Activated CD8-positive, alpha-beta T cell treated with anti-CD3 and anti-CD28 coated beads, Interleukin-2, amount 10 ng/mL, durations not matched to agents 7 days and 5 days (primary cell): ENCODE data around the gene KYNU. TPM values are rescaled to one million over a fixed set of nuclear protein-coding genes. Genes with fewer than 3 reads are reported as not detected.
"Not testable (repeated sequence)": the region's sequence is repeated elsewhere in the genome, so short reads cannot be mapped to it uniquely, and the experiment has no call there.

Experiments used
- ATAC-seq: fragments of 150-1000 bp; cut with Tn5 transposase; one replicate; pipeline ENCODE4 v1.10.0; 2021; ENCODE audit warnings: moderate library complexity
- CTCF ChIA-PET: fragments of 350-600 bp; sonication (Branson Sonifier 250); formaldehyde crosslinking; loops from one replicate; lab custom pipeline; 2021; ENCODE audit warnings: antibody characterized with exemption; lab: Charles Lee
- POLR2A ChIA-PET: fragments of 350-600 bp; sonication (Branson Sonifier 250); formaldehyde crosslinking; loops from one replicate; lab custom pipeline; 2021; ENCODE audit warnings: antibody characterized with exemption; lab: Charles Lee
- DNase-seq: peaks from one replicate; pipeline ENCODE4 v3.0.0-alpha.2; 2020
- H3K27ac Mint-ChIP-seq: one replicate; pipeline ENCODE4 v1.8.0; 2021; ENCODE audit warnings: mild to moderate bottlenecking, mixed read lengths
- H3K27me3 Mint-ChIP-seq: one replicate; pipeline ENCODE4 v1.8.0; 2021; ENCODE audit warnings: low read depth, mixed read lengths
- H3K36me3 Mint-ChIP-seq: one replicate; pipeline ENCODE4 v1.8.0; 2021; ENCODE audit warnings: low read depth, mixed read lengths
- H3K4me1 Mint-ChIP-seq: one replicate; pipeline ENCODE4 v1.8.0; 2021; ENCODE audit warnings: low read depth, mixed read lengths
- H3K4me3 Mint-ChIP-seq: one replicate; pipeline ENCODE4 v1.8.0; 2021; ENCODE audit warnings: mild to moderate bottlenecking, mixed read lengths
- H3K9me3 Mint-ChIP-seq: one replicate; pipeline ENCODE4 v1.8.0; 2022; ENCODE audit warnings: mixed read lengths; ENCODE audit not compliant: insufficient read depth
- total RNA-seq, 2 experiments: library from RNA; stranded (reverse); gene quantifications; one replicate each; pipeline ENCODE4 v1.2.3, GENCODE V29; 2021

KYNU gene
- total RNA-seq, 2 experiments from 2014 or later = not detected

DNA sequence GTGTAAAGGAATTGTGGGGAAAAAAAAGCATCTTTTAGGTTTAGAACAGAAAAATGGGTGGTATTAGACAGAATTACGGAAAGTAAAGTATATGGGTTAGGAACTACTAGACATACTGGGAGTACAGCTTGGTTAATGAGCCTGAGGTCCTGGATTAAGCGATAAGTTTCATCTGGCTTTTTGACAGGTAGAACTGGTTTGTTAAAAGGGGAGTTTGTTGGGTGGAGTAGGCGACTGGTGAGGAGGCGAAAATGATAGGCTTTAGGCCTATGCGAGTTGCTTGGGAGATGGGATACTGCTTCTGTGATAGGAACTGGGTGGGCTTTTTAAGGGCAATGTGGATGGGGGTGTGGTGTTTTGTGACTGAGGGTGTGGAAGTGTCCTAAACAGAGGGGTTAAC lies 56.5 kb downstream of the KYNU start:
- no peaks in the 10 kb centered on the region for H3K36me3 Mint-ChIP-seq
- ATAC-seq (no peak), DNase-seq (no peak)
- H3K27me3 Mint-ChIP-seq = no peaks in the 10 kb centered on the region
- no peaks in the 10 kb centered on the region for H3K4me1 Mint-ChIP-seq
- POLR2A ChIA-PET = no interaction called here
- no peak overlapping the region for H3K27ac Mint-ChIP-seq
- CTCF ChIA-PET = no interaction called here
- H3K9me3 Mint-ChIP-seq = no peaks in the 10 kb centered on the region
- no peak overlapping the region for H3K4me3 Mint-ChIP-seq

DNA sequence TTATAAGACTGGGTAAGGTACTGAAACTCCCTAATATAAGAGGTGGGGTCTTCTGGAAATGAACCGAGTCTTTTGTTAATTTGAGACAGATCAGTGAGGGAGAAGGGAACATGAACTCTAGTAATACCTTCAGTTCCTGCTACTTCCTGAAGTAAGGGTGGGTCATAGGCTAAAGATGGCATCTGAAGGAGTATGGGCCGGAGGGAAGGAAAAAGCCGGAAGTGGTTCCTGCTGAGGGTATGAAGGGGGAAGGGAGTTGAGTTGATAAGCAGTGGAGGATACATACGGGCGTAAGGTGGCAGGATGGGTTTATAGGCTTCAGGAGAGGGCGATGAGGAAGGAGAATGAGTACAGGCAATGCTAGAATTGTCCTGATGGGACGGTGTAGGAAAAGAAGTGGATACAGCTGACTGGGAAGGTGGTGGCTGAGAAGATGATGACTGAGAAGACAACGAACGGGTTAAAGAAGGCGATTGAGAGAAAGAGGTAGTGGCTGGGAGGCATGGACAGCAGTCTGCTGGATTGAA lies 58.2 kb downstream of the KYNU start:
- Mint-ChIP-seq H3K4me1 (no peaks in the 10 kb centered on the region), H3K9me3 (no peaks in the 10 kb centered on the region), H3K36me3 (no peaks in the 10 kb centered on the region), H3K27me3 (no peaks in the 10 kb centered on the region), H3K4me3 (no peak overlapping the region), H3K27ac (no peak overlapping the region)
- POLR2A ChIA-PET = no interaction called here
- DNase-seq (no peak), ATAC-seq (no peak)
- CTCF ChIA-PET = no interaction called here

DNA sequence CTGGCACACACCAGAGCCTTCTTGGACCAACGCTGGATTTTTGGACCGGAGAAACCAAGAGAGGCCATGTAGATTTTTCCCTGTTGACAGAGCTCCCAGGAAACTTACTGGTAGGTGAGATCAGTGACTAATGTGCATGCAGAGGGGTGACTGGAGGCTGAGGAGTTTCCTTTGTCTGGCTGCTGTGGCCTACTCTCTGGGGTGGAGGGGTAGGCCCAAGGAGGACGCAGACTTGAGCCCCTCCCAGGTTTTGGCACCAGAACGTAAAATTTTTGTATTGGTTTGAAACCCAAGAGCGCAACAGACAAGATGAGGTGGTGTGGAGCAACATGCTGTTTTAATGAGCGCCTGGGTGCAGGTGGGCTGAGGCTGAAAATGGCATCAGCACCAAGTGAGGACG lies 59.2 kb downstream of the KYNU start:
- Mint-ChIP-seq H3K4me1 (no peaks in the 10 kb centered on the region), H3K36me3 (no peaks in the 10 kb centered on the region)
- ATAC-seq = no peak

DNA sequence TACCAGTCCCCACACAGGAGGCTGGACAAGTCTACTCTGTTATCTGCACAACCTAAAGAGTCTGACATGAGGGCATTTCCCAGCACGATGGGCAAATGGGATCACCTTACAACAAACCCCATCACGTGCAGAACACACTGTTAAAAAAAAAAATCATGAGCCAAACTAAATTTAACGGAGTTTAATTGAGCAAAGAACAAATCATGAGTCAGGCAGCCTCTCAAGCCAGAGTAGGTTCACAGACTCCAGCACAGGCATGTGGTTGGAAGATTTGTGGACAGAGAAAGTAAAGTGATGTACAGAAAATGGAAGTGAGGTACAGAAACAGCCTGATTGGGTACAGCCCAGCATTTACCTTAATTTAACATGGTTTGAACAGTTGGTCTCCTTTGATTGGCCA lies 59.9 kb downstream of the KYNU start:
- Mint-ChIP-seq H3K27me3 (no peaks in the 10 kb centered on the region), H3K27ac (no peak overlapping the region), H3K36me3 (no peaks in the 10 kb centered on the region), H3K4me3 (no peak overlapping the region), H3K4me1 (no peaks in the 10 kb centered on the region), H3K9me3 (no peaks in the 10 kb centered on the region)
- ChIA-PET POLR2A (no interaction called here), CTCF (no interaction called here)
- ATAC-seq (no peak), DNase-seq (no peak)

More for the DNA sequence above, 59.2 kb downstream of the KYNU start:
- CTCF ChIA-PET = no interaction called here
- Mint-ChIP-seq H3K4me3 (no peak overlapping the region), H3K9me3 (no peaks in the 10 kb centered on the region), H3K27me3 (no peaks in the 10 kb centered on the region), H3K27ac (no peak overlapping the region)
- POLR2A ChIA-PET = no interaction called here
- DNase-seq = no peak

DNA sequence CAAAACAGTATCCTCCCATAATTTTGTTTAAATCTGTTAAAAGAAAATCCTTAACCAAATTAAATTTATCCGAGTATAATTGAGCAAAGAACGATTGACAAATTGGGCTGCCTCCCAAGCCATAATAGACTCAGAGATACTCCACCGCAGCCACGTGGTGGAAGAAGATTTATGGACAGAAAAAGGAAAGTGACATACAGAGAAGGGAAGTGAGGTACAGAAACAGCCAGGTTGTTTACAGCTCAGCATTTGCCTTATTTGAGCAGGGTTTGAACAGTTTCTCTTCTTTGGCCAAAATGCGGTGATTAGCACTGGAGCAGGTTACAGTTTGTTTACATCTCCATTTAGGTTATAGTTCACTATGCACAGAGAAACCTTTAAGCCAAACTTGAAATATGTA lies 60.8 kb downstream of the KYNU start:
- Mint-ChIP-seq H3K4me1 (no peaks in the 10 kb centered on the region), H3K4me3 (no peak overlapping the region), H3K9me3 (no peaks in the 10 kb centered on the region), H3K27ac (no peak overlapping the region), H3K27me3 (no peaks in the 10 kb centered on the region), H3K36me3 (no peaks in the 10 kb centered on the region)
- ChIA-PET CTCF (no interaction called here), POLR2A (no interaction called here)
- DNase-seq (no peak), ATAC-seq (no peak)

DNA sequence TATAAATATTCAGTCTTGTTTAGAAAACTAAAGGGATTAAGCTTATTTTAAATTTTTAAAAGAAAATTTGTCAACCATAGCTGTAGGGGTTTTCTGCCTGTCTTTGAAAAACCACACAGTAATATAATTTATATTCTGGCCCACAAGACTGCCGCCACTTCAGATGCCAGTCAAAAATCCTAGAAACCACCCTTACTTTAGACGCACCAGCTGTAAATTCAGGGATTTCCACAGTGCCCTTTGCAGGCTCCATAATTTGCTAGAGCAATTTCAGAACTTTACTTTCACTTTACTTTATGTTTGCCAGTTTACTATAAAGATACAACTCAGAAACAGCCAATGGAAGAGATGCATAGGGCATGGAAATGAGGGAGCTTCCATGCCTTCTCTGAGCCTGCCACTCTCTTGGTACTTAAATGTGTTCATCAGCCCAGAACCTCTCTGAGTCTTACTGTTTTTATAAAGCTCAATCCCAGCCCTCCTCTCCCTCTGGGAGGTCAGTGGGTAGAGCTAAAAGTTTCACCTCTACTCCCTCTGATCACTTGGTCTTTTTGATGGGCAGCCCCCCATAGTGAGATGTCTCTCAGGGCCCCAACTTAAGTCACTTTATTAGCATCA lies 63.3 kb downstream of the KYNU start:
- ChIA-PET CTCF (no interaction called here), POLR2A (no interaction called here)
- no peak for DNase-seq
- Mint-ChIP-seq H3K27ac (no peak overlapping the region), H3K4me1 (no peaks in the 10 kb centered on the region), H3K27me3 (peaks cover 3% of the 10 kb centered on the region), H3K36me3 (no peaks in the 10 kb centered on the region), H3K4me3 (no peak overlapping the region), H3K9me3 (no peaks in the 10 kb centered on the region)
- ATAC-seq = no peak

DNA sequence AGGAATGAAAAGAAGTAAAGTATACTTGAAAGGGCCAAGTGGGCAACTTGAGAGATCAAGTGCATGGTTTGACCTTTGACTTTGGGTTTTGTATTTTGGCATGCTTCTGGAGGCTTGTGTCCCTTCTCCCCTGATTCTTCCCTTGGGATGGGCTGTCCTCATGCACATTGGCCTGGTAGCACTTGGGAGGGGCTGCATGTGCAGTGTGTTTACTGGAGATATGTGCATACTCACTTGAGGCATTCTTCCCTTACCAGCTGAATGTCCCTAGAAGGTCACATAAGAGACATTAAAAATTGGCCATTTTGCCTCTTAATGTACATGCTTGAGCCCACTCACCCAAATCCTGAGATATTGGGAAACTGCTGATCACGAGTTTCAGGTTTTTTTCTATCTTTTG lies 65.2 kb downstream of the KYNU start:
- H3K4me3 Mint-ChIP-seq = no peak overlapping the region
- no peak overlapping the region for H3K27ac Mint-ChIP-seq
- H3K9me3 Mint-ChIP-seq = no peaks in the 10 kb centered on the region
- H3K4me1 Mint-ChIP-seq = no peaks in the 10 kb centered on the region
- peaks cover 3% of the 10 kb centered on the region for H3K27me3 Mint-ChIP-seq
- no peaks in the 10 kb centered on the region for H3K36me3 Mint-ChIP-seq
- ATAC-seq (no peak), DNase-seq (no peak)
- ChIA-PET POLR2A (no interaction called here), CTCF (no interaction called here)

DNA sequence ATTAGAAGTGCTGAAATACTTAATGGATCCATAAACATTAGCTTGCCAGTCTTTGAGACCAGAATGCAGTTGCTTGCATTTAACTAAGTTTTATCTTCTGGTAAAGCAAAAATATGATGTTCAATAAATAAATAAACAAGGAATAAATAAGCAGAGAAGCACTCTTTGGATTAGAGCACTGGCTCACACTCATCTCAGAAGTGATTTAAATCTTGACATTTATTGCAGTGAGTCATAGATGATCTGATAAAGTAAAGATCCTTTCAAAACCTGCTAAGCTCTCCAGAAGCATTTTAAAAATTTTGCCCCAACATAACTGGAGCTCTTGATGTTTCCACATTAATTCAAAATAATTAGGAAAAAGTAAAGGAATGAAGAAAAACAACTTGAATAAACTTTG lies 66.8 kb downstream of the KYNU start:
- ChIA-PET POLR2A (no interaction called here), CTCF (no interaction called here)
- H3K4me3 Mint-ChIP-seq = no peak overlapping the region
- no peaks in the 10 kb centered on the region for H3K9me3 Mint-ChIP-seq
- no peak for ATAC-seq
- H3K4me1 Mint-ChIP-seq = no peaks in the 10 kb centered on the region
- no peak for DNase-seq
- H3K36me3 Mint-ChIP-seq = no peaks in the 10 kb centered on the region
- H3K27me3 Mint-ChIP-seq = peaks cover 3% of the 10 kb centered on the region
- H3K27ac Mint-ChIP-seq = no peak overlapping the region

DNA sequence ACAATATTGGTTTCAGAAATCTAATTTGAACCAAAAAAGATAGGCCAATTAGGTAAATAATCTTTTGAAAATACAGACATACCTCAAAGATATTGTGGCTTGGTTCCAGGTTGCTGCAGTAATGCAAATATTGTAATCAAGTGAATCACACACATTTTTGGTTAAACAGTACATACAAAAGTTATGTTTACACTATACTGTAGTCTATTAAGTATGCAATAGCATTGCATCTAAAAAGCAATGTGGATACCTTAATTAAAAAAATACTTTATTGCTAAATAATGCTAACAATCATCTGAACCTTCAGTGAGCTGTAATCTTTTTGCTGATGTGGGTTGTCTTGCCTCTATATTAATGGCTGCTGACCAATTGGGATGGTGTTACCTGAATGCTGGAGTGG lies 67.3 kb downstream of the KYNU start:
- Mint-ChIP-seq H3K4me1 (no peaks in the 10 kb centered on the region), H3K27me3 (peaks cover 3% of the 10 kb centered on the region), H3K27ac (no peak overlapping the region), H3K9me3 (no peaks in the 10 kb centered on the region), H3K36me3 (no peaks in the 10 kb centered on the region), H3K4me3 (no peak overlapping the region)
- DNase-seq (no peak), ATAC-seq (no peak)
- POLR2A ChIA-PET = no interaction called here
- CTCF ChIA-PET = no interaction called here

DNA sequence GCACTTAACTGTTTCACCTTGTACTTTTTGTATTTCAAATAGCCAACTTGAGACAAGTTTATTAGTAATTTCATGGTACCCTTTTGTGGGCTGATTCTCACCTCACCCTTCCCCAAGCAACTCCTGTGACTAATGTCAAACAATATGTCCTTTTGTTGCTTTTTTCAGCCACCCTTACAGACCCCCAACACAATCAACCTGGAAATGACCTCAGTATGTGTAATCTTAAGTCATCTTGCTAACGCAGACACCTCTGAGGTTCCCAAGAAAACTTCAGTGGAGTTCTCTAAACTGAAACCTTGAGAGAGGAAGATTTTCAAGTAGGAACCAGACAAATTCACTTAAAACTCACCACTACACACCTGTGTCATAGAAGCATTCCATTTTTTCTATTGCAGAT lies 69.5 kb downstream of the KYNU start:
- POLR2A ChIA-PET = no interaction called here
- CTCF ChIA-PET = no interaction called here
- H3K4me1 Mint-ChIP-seq = no peaks in the 10 kb centered on the region
- no peaks in the 10 kb centered on the region for H3K36me3 Mint-ChIP-seq
- no peaks in the 10 kb centered on the region for H3K9me3 Mint-ChIP-seq
- no peak overlapping the region for H3K4me3 Mint-ChIP-seq
- ATAC-seq = no peak
- H3K27me3 Mint-ChIP-seq = peaks cover 3% of the 10 kb centered on the region
- no peak overlapping the region for H3K27ac Mint-ChIP-seq
- DNase-seq = no peak

DNA sequence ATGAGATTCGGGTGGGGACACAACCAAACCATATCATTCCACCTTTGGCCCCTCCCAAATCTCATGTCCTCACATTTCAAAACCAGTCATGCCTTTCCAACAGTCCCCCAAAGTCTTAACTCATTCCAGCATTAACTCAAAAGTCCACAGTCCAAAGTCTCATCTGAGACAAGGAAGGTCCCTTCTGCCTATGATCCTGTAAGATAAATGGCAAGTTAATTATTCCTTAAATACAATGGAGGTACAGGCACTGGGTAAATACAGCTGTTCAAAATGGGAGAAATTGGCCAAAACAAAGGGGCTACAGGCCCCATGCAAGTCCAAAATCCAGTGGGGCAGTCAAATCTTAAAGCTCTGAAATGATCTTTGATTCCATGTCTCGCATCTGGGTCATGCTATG lies 71.3 kb downstream of the KYNU start:
- CTCF ChIA-PET, H3K9me3 Mint-ChIP-seq, POLR2A ChIA-PET, H3K4me1 Mint-ChIP-seq, H3K27ac Mint-ChIP-seq, H3K36me3 Mint-ChIP-seq, H3K27me3 Mint-ChIP-seq, ATAC-seq, H3K4me3 Mint-ChIP-seq, DNase-seq: not testable (repeated sequence)

DNA sequence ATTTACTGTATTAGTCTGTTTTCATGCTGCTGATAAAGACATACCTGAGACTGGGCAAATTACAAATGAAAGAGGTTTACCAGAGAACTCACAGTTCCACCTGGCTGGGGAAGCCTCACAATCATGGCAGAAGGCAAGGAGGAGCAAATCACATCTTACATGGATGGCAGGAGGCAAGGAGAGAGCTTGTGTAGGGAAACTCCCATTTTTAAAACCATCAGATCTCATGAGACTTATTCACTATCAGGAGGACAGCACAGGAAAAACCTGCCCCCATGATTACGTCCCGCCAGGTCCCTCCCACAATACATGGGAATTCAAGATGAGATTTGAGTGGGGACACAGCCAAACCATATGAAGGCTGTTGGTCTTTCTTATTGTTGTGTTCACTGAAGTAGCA lies 72.9 kb downstream of the KYNU start:
- H3K36me3 Mint-ChIP-seq, CTCF ChIA-PET, H3K27me3 Mint-ChIP-seq, H3K27ac Mint-ChIP-seq, POLR2A ChIA-PET, ATAC-seq, H3K9me3 Mint-ChIP-seq, H3K4me1 Mint-ChIP-seq, H3K4me3 Mint-ChIP-seq, DNase-seq: not testable (repeated sequence)
